Measurements from ENCODE around the gene PIGL.

DNA sequence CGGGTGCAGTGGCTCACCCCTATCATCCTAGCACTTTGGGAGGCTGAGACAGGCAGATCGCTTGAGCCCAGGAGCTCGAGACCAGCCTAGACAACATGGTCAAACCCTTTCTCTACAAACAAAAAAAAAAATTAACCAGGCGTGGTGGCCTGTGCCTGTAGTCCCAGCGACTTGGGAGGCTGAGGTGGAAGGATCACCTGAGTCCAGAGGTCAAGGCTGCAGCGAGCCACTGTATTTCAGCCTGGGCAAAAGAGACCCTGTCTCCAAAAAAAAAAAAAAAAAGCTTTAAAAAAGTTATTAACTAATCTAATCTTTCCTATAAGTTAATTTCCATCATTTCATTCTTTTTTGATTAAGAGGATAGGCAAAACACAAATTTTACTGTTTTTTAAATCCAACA is 4.2 kb upstream of the PIGL start:
- TF ChIP-seq EZH2 (IDR thresholded peaks at IDR 0.05; ENCODE audit: borderline replicate concordance, low read depth, low read length, severe bottlenecking): no peak
- TF ChIP-seq, protein P1, sequence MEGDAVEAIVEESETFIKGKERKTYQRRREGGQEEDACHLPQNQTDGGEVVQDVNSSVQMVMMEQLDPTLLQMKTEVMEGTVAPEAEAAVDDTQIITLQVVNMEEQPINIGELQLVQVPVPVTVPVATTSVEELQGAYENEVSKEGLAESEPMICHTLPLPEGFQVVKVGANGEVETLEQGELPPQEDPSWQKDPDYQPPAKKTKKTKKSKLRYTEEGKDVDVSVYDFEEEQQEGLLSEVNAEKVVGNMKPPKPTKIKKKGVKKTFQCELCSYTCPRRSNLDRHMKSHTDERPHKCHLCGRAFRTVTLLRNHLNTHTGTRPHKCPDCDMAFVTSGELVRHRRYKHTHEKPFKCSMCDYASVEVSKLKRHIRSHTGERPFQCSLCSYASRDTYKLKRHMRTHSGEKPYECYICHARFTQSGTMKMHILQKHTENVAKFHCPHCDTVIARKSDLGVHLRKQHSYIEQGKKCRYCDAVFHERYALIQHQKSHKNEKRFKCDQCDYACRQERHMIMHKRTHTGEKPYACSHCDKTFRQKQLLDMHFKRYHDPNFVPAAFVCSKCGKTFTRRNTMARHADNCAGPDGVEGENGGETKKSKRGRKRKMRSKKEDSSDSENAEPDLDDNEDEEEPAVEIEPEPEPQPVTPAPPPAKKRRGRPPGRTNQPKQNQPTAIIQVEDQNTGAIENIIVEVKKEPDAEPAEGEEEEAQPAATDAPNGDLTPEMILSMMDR (IDR thresholded peaks at IDR 0.05; ENCODE audit: borderline replicate concordance, extremely low read depth, low read length, poor library complexity, severe bottlenecking): no peak
